Measurements from ENCODE around the gene CTDSP2.

DNA sequence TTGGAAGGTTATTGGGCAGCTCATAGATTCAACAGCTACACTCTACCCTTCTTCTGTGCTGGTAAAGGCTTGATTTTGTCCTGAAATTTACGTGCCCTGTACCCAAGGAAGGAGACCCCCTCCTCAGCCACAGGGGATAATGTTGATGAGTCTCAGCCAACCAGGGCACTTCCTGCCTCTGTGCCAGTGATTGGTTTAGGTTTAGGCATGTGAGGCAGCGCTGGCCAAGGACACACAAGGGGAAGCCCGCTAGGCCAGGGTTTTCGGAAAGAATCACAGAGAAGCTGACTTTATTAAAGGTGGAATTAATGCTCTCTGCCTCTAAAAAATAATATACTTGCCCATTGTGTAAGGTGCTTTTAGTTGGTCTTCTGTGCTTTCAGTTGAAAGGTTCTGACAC, 15.4 kb upstream of the CTDSP2 start:
- no peak for TF ChIP-seq POLR2A (IDR thresholded peaks at IDR 0.05; ENCODE audit: low read depth, low read length)
- no peak for TF ChIP-seq POLR2AphosphoS5 (IDR thresholded peaks at IDR 0.05; ENCODE audit: low read depth, low read length)
- no peak for TF ChIP-seq TAF1 (IDR thresholded peaks at IDR 0.05; ENCODE audit: borderline replicate concordance, low read depth, low read length)
